GM21723 (cell line): ENCODE data around the gene LGALSL.

Experiments used
- ATAC-seq: cut with Tn5 transposase; IDR thresholded peaks from one replicate; pipeline ENCODE4 v1.9.1; 2021; ENCODE audit warnings: mild to moderate bottlenecking, moderate library complexity; ENCODE audit not compliant: unreplicated experiment

Gene LGALSL

DNA sequence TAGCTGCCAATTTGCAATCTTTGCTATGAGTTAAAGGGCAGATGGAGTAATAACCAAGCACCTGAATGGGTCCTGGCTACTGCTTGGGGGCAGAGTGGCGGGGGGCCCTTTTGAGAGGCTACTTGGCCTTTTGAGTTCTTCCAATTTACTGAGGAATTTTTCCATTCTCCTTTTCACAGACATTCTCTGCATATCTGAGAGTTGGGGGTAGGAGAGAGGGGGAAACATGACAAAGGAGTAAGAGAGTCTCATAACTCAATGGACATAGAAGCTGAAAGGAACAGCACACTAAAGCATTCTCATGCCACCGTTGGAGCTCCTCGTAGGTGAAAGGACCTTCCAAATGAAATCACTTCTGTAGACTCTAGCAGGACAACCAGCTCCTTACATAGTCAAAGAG lies 16.1 kb downstream of the LGALSL start:
- ATAC-seq = no peak

DNA sequence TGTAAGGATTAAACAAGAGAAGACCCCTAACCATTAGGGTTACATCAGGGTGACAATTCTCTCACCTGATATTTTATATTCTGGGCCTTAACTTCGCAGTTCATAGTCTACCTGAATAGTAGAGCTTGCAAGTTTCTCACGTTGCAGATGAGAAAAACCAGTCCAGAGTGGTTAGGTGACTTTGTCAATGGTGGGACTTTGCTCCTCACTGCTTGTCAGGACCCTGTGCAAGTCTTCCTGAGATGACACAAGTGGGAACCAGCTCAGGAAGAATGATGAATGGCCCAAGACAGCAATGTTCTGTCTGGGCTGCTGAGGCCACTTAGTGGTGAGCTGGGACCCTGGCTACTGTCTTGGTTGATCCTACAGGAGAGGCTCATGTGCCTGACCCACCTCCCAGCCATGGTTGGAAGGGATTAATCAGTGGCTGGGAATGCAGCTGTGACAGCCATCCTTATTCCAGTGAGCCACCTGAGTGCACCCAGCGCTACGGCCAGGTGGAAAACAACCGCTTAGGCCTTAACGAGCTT lies 16.9 kb downstream of the LGALSL start:
- ATAC-seq = no peak

DNA sequence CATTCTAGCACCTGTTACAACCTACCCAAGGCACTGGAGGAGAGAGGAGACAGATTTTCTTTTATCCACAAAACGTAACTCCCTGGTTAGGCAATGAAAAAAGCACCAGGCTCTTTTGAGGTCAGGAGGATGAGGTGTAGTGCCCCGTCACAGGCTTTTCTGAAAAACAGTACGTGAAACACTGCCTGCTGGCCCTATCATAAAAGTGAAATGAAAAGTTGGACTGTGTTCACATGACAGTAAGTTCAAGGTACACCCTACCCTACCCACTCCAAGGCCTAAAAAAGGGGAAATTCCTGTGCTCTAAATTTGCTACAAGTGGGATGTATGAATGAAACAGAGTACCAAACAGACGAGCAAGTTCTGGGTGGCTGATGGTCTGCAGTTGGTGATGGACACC lies 17.6 kb downstream of the LGALSL start:
- ATAC-seq = no peak

DNA sequence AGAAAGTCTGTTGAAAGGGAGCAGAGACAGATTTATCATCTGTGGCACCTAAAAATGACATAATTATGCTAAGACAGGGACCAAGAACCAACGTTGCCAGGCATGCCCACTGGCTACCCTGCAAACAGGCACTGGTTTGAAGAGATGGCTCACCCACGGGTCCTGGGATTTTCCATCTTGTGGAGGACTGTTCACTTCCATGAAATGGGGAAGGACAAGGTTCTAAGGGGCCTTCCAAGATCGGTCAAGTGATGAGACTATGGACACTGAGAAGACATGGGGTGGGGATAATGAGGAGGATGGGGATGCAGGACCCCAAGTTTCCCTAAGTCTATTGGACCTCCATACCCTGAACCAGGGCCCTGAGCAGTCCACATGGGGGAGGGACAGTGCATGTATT lies 18.9 kb downstream of the LGALSL start:
- no peak for ATAC-seq

DNA sequence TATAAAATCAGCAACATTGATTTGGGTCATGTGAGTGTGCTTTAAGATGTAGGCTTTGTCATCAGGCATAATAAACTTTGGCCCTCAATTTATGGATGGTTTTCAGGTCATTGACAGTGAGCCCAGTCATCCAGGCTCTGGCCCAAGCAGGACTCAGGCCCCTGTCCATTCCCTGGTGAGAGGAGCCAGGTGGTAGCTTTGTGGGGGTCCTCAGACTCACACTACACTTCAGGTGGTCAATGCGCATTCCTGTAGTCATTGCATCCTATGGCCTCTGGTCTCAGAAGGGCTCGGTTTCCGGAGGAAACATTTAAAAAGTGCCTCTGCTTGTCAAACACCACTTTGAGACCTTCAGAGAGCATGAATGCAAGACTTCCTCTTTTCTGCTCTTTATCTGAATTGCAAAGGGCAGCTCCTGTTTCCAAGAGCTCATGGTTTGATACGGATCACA lies 20.2 kb downstream of the LGALSL start:
- no peak for ATAC-seq

DNA sequence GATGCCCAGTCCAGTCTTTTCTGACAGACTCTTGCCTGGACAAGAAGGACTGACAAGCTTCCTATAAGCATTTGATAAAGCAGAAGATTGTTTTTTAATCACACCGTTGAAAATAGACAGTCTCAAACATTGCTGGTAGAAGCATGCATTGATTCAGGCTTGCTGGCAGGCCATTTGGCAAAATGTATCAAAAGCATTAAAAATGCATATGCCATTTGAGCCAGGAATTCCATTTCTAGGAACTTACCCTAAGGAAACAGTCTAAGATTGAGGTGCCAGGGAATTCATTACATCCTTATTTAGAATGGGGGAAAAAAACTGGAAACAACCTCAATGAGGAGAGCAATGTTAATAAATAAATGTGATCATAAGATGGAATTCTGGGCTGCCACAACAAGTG lies 20.7 kb downstream of the LGALSL start:
- ATAC-seq = no peak

DNA sequence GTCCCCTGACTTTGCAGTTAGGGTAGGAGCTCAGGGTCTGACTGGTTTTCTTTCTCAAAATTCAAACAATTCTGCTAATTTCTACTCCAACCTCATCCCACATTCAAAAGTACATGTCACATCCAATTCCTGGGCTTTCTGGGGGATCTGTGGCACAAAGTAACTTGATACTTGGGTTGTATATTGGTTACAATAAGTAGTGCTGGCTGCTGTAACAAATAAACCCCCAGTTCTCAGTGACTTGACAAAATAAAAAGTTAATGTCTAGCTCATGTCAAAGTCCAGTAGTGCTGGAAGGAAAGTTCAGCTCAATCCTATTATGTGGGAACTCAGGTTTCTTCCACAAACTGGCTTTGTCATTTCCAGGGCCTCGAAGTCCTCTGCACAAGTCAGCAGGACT lies 23.1 kb downstream of the LGALSL start:
- no peak for ATAC-seq

DNA sequence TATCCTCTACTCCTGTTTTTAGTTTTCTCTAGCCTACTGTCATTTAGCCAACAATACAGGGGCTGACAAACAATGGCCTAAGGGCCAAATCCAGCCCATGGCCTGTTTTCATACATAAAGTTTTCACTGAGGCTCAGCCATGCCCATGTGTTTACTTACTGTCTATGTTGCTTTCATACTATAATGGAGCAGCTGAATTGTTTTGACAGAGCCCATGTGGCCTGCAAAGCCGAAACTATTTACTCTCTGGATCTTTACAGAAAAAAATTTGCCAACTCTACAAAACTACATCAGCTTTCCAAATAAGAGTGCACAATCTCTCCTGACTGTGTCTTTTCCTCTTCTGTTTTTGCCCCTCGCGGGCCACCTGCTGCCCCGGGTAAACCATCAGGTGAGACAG lies 24.0 kb downstream of the LGALSL start:
- ATAC-seq = no peak

DNA sequence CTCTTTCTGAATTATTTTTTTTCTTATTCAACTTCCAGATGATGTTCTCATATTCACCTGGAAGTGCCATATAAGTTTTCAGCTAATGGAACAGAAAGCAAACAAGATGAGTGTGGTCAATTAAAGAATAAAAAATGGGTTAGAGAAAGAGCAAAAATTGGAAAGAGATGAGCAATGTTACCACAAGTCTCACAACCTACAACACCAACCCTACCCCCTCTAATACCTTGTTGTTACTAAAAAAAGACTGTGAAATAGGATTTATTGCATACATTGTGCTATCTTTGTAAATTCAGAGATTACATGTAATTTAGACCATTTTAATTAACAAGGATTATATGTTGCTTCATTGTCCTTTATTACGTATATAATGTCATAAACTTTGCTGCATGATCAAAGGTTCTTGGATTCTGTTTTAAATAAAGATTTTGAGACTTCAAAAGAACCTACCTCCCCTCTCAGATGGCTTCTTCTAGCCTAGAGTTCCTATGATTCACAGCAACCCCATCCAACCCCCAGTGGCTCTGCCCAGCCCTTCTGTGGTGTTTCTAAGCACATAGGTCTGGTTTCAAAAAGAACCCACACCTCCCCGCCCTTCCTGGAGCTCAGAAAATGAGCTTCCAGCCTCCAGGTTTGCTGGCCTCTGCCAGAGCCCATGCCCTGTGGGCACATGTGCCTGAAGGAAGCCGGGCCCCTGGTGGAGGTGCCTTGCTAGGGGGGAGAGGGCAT lies 24.7 kb downstream of the LGALSL start:
- no peak for ATAC-seq

DNA sequence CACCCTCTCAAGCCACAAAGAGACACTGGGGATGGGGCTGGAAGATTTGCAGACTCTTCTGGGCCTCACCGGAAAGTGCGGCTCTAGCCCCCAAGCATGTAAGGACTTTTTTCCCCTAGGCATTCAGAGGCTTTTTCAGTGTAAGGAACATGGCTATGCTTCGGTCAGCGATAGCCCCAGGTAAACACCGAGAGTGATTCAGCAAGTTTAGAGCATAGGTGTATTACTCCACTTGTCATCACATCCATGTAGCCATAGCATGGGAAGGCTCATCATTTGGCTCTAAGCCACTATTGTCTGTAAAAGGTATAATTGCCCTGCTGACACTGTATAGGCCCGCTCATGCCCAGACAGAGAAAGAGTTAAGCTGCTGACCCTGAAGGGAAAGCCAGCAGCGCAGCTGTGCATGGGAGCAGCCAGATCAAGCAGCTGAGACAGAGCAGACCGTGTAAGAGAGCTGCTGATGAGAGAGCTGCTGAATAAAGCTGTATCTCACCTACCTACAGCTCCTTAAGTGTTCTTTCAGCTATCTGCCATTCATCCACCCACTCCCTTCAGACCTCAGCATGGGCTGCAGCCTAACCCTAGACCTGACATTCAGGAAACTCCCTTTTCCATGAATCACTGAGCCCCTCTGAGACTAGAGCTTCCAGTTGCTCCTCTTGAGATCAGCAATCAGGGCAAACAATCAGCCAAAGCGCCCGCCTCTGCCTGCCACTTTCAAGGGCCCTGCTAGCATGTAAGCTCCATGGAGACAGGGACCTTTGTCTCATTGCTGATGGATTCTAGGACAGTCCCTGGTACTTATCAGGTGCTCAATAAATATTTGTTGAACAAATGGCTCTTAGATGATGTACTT lies 25.5 kb downstream of the LGALSL start:
- no peak for ATAC-seq

DNA sequence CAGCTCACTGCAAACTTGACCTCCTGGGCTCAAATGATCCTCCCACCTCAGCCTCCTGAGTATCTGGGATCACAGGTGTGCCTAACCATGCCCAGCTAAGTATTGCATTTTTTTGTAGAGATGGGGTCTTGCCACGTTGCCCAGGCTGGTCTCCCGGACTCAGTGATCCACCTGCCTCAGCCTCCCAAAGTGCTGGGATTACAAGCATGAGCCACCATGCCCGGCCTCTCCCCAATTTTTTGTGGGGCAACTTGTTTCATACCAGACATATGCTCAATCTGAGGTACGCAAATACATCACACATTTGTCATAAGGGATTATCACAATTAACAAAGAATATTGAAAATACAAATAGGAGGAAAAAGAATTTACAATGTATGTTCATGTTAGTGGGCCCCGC lies 27.7 kb downstream of the LGALSL start:
- no peak for ATAC-seq

DNA sequence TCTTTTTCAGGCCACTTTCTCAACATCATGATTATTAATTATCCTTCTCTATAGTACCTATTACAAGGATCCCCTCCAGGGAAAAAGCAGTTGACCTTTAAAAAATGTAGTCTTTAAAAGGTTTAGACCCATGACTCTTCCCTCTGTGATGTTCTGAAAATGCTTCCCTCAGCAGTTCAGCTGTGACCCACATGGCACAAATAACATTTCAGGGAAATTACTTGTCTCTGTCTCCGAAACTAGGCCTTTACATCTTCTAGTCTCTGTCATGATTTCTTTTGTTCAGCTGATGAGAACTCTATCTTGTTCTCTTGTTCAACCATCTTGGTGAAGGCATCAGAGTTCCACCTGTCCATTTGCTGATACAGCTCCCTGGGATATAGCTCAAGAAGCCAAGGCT lies 28.3 kb downstream of the LGALSL start:
- ATAC-seq = no peak

DNA sequence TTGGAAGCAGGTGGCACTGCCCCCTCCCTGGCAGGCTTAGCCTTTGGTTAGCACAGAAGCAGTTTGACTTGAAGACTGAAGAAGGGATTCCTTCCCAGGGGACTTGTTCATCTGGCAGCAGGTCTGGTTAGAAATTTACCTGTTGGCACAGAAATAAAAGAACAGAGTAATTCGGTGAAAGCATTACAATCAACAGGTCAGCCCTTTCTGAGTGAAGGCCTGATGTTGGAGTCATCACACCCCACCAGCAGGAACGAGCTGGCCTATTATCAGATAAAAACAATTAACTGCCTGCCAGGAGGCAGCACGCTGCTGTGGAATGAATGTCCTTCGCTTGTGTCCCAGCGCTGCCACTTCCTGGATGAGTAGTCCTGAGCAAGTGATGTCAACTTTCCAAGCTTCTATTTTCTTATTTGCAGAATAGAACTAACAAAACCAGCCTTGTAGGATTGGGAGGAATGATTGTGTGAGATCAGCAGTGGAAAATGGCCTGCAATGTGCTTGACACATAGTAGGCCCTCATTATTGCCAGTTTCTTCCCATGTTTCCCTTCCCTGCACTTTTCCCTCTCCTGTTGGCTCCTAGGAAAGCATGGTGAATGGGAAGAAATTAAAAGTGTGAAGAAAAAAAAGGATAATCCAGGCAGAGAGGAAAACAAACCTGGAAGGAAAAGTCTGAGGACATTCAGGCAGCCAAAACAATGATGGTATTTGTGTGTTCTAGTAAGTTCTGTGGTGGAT lies 29.0 kb downstream of the LGALSL start:
- no peak for ATAC-seq

DNA sequence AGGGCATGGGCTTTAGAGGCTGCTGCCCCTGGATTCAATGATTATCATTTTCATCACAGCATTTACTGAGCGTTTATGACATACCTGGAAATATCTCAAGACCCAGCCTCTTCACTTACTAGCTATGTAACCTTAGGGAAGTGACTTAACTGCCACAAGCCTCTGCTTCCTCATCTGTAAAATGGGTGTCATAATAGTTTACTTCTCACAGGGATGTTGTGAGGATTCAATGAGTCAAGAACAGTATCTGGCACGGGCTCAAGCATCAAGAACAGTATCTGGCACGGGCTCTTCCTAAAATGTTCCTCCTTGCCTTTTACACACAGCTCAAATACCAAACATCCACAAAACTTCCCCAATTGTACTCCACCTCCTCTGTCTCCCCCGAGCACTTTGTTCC lies 31.4 kb downstream of the LGALSL start:
- no peak for ATAC-seq

DNA sequence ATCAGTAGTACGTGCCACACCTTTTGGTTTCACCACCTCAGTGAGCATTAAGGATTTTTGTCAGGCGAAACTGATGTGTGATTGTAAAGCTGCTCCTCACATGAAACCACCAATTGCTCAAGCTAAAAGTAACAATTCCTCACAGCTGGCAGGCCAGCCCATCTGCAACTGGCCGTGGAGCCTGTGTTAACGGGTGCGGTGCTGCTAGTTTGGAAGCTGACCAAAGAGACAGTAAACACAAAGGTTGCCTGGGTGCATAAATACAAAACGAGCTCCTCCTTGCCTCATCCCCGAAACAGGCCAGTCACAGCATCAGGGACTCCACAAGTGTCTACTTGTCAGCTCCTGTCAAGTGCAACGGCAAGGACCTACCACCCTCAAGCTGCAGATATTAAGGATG lies 32.0 kb downstream of the LGALSL start:
- ATAC-seq = no peak

DNA sequence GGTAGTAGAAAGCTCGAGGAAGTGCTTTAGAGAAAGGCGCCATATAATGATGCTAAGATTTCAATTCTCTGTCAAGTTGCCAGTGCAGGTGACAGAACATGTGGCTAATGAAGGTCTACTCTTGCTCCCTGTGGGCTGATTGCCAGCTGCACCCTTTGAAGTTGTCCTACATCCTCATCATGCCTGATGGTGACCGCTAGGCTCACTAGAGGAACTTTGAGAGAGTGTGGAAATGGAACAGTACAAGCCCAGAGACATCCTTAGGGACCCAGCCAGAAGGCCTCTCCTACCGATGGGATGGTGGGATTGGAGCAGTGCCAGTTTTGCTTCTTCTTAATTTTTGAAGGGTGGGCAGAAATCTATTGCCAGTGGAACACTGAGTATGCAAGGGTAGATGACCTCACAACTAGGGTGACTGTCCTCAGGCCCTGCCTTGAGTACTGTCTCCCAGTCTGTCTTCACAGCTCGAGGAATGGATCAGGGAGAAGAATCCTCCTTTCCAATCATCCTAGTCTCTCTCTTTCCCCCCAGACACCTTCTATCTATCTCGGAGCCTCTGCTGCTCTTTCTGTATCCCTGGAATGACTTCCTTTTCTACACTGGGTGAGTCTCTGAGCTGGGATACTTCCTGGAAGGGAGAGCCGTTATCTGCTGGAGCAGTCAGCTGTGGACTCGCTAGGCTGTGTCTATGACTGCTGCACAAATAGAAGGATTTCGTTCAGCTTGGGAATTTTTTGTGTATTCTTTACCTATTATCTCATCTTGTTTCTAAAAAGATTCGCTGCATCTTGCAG lies 33.5 kb downstream of the LGALSL start:
- no peak for ATAC-seq

DNA sequence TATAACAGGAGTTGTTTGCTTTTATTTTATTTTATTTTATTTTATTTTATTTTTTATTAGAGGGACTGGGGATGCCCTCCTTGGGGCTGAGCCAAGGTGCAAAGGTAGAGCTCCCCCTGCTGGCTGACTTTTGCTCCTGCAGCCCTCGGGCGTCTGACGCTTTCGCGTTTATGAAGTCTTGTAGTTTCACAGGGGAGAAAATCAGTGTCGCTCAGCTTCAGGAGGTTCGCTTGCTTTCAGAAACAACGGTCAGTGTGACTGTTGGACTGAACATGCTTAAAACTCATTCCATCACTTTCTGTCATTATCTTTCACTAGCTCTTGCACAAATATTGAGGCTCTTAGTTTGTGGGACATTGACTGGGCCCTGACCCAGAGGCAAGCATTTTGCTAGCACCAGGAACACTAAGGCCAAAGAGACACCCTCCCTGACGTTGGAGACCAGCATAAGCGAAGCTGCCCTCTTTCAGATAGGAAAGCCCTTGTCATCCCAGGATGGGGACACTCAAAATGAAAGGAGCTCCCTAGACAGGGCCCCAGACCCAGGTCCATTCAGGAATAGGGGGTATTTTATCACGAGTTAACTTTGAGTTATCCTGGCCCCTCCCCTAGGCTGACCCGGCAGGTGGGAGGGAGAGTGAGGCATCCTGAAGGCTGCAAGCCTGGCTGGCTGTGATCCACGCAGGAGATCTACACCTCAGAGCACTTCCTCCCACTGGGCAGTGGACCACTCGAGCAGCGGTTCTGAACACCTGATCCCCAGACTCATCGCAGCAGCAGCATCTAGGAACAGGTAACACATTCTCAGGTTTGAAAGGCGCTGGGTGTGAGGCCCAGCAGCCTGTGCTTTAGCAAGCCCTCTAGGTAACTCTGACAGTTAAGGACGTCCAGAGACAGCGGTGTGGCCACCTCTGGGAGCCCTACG lies 34.4 kb downstream of the LGALSL start:
- ATAC-seq = no peak

DNA sequence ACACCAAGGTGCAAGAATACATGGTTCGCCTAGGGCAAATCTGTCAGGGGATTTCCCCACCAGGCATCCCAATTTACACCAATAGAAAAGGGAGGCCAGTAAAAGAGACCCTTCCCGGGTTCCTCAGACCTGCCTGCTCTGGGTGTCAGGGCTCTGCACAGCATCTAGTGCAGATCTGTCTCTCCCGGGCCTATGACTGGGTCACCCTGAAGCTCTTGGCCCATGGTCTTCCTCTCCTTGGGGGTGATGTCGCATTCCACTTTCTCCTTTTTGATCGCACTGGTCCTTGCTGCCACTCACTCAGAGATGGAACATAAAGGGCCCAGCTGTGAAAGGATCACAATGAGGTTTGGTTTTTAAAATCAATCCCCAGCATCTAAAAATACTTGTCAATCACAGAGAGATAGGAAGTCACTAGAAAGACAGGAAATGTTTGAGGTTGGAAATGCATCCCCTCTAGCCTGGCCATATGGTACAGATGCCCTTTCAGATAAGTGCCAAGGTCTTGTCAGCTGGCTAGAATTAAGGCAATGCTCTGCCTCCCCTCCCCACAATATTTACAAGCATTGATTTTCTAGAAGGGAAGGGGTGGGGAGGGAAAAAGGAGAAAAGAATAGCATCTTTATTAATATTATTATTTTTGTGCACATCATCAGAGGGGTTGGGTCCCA lies 35.3 kb downstream of the LGALSL start:
- ATAC-seq = no peak

DNA sequence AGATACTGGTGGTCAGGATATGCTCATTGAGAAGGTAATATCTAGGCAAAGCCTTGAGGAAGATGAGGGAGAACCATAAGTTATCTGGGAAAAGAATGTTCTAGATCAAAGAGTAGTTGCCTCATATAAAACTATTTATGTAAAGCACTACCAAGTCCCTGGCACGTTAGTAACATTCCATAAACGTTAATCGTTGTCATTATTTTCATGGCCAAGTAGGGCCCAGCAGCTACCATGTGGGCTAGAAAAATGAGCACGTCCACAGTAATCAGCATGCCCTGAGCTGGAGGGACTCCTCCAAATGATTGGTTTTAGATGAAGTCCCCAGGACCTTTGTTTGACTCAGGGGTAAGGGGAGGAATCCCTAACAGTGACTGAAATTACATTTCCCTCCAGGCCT lies 37.5 kb downstream of the LGALSL start:
- no peak for ATAC-seq
